22Rv1 (cell line): ENCODE measurements around the gene ANKRD40.

Experiments
- H3K27ac ChIP-seq: fragments of 450-650 bp; 2 replicates; pipeline ENCODE4 v1.5.1; 2017
- CTCF ChIP-seq: fragments of 450-650 bp; IDR thresholded peaks from 2 replicates; pipeline ENCODE4 v1.5.1; 2017; ENCODE audit warnings: mild to moderate bottlenecking
- ZFX ChIP-seq: fragments of 450-650 bp; IDR thresholded peaks from 2 replicates; pipeline ENCODE4 v1.6.1; 2017; ENCODE audit warnings: antibody characterized with exemption, borderline replicate concordance

ANKRD40 gene

GRCh38 chr17:50668838-50669581 is 38.7 kb downstream of the ANKRD40 start:
- no peak overlapping the region for H3K27ac ChIP-seq
- no peak for TF ChIP-seq CTCF
- TF ChIP-seq ZFX: no peak

GRCh38 chr17:50668025-50668837 is 39.5 kb downstream of the ANKRD40 start:
- H3K27ac ChIP-seq: no peak overlapping the region
- TF ChIP-seq ZFX (no peak), CTCF (no peak)

GRCh38 chr17:50667259-50668024 is 40.3 kb downstream of the ANKRD40 start:
- no peak overlapping the region for H3K27ac ChIP-seq
- TF ChIP-seq CTCF (no peak), ZFX (no peak)

- no peak overlapping the region for H3K27ac ChIP-seq
- TF ChIP-seq CTCF: no peak
- no peak for TF ChIP-seq ZFX
Observed at GRCh38 chr17:50666316-50666715, 41.4 kb downstream of the ANKRD40 start.

GRCh38 chr17:50665838-50666237 is 41.9 kb downstream of the ANKRD40 start:
- no peak overlapping the region for H3K27ac ChIP-seq
- TF ChIP-seq CTCF: no peak
- TF ChIP-seq ZFX: no peak

GRCh38 chr17:50664788-50665458 is 42.8 kb downstream of the ANKRD40 start:
- TF ChIP-seq CTCF (no peak), ZFX (no peak)
- no peak overlapping the region for H3K27ac ChIP-seq
